Measurements from ENCODE around the gene AKT3. TPM values are rescaled to one million over a fixed set of nuclear protein-coding genes. Genes with fewer than 3 reads are reported as not detected.

AKT3 gene
- total and polyA plus RNA-seq, 2 experiments from 2014 or later: 4.5 to 18.5 TPM

DNA sequence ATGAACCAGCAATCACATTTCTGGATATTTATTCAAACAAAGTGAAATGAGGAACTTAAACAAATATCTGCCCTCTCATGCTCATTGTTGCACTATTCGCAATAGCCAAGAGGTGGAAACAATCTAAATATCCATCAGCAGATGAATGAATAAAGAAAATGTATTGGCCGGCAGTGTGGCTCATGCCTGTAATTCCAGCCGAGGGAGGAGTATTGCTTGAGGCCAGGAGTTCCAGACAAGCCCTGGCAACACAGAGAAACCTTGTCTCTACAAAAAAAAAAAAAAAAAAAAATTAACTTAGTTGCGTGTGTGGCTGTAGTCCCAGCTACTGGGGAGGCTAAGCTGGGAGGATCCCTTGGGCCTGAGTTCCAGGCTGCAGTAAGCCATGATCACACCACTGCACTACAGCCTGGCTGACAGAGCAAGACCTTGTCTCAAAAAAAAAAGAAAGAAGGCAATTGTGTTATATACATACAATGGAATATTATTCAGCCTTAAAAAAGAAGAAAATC, 191.4 kb downstream of the AKT3 start:
- Histone ChIP-seq H3K79me2 (replicated peaks; ENCODE audit: insufficient read depth) (no peaks in the 10 kb centered on the region), H3F3A (replicated peaks; ENCODE audit: low read depth) (no peaks in the 10 kb centered on the region), H3K36me3 (ENCODE audit: insufficient read depth) (no peaks in the 10 kb centered on the region), H2AFZ (no peak overlapping the region), H3K27me3 (ENCODE audit: insufficient read depth) (no peaks in the 10 kb centered on the region), H3K27ac (ENCODE audit: low read depth) (no peak overlapping the region), H4K20me1 (replicated peaks; ENCODE audit: insufficient read depth) (no peaks in the 10 kb centered on the region), H3K9me2 (ENCODE audit: insufficient read depth) (no peaks in the 10 kb centered on the region), H3K4me3 (no peak overlapping the region), H3K4me1 (ENCODE audit: insufficient read depth) (no peaks in the 10 kb centered on the region), H3K4me2 (no peak overlapping the region)
- H3K9me3 Mint-ChIP-seq: no peaks in the 10 kb centered on the region
- DNase-seq (ENCODE audit: low spot score) (no peak), ATAC-seq (no peak)
- no peak overlapping the region for H3K27ac Mint-ChIP-seq
- no peak overlapping the region for H3K4me3 Mint-ChIP-seq
- H3K36me3 Mint-ChIP-seq (ENCODE audit: low read depth): peaks cover 11% of the 10 kb centered on the region; the same call in 2 of the 3 replicates
- H3K27me3 Mint-ChIP-seq (ENCODE audit: insufficient read depth, low read depth, poor library complexity): no peaks in the 10 kb centered on the region
- H3K4me1 Mint-ChIP-seq: no peaks in the 10 kb centered on the region
- TF ChIP-seq POLR2AphosphoS5 (IDR thresholded peaks at IDR 0.05; ENCODE audit: low read depth): no peak
- TF ChIP-seq, protein P1, sequence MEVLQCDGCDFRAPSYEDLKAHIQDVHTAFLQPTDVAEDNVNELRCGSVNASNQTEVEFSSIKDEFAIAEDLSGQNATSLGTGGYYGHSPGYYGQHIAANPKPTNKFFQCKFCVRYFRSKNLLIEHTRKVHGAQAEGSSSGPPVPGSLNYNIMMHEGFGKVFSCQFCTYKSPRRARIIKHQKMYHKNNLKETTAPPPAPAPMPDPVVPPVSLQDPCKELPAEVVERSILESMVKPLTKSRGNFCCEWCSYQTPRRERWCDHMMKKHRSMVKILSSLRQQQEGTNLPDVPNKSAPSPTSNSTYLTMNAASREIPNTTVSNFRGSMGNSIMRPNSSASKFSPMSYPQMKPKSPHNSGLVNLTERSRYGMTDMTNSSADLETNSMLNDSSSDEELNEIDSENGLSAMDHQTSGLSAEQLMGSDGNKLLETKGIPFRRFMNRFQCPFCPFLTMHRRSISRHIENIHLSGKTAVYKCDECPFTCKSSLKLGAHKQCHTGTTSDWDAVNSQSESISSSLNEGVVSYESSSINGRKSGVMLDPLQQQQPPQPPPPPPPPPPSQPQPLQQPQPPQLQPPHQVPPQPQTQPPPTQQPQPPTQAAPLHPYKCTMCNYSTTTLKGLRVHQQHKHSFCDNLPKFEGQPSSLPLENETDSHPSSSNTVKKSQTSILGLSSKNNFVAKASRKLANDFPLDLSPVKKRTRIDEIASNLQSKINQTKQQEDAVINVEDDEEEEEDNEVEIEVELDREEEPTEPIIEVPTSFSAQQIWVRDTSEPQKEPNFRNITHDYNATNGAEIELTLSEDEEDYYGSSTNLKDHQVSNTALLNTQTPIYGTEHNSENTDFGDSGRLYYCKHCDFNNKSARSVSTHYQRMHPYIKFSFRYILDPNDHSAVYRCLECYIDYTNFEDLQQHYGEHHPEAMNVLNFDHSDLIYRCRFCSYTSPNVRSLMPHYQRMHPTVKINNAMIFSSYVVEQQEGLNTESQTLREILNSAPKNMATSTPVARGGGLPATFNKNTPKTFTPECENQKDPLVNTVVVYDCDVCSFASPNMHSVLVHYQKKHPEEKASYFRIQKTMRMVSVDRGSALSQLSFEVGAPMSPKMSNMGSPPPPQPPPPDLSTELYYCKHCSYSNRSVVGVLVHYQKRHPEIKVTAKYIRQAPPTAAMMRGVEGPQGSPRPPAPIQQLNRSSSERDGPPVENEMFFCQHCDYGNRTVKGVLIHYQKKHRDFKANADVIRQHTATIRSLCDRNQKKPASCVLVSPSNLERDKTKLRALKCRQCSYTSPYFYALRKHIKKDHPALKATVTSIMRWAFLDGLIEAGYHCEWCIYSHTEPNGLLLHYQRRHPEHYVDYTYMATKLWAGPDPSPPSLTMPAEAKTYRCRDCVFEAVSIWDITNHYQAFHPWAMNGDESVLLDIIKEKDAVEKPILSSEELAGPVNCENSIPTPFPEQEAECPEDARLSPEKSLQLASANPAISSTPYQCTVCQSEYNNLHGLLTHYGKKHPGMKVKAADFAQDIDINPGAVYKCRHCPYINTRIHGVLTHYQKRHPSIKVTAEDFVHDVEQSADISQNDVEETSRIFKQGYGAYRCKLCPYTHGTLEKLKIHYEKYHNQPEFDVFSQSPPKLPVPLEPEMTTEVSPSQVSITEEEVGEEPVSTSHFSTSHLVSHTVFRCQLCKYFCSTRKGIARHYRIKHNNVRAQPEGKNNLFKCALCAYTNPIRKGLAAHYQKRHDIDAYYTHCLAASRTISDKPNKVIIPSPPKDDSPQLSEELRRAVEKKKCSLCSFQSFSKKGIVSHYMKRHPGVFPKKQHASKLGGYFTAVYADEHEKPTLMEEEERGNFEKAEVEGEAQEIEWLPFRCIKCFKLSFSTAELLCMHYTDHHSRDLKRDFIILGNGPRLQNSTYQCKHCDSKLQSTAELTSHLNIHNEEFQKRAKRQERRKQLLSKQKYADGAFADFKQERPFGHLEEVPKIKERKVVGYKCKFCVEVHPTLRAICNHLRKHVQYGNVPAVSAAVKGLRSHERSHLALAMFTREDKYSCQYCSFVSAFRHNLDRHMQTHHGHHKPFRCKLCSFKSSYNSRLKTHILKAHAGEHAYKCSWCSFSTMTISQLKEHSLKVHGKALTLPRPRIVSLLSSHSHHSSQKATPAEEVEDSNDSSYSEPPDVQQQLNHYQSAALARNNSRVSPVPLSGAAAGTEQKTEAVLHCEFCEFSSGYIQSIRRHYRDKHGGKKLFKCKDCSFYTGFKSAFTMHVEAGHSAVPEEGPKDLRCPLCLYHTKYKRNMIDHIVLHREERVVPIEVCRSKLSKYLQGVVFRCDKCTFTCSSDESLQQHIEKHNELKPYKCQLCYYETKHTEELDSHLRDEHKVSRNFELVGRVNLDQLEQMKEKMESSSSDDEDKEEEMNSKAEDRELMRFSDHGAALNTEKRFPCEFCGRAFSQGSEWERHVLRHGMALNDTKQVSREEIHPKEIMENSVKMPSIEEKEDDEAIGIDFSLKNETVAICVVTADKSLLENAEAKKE (CRISPR knock-in tag; IDR thresholded peaks at IDR 0.05): no peak
- no peak for TF ChIP-seq ZNF114 (CRISPR knock-in tag; IDR thresholded peaks at IDR 0.05)
- TF ChIP-seq STAT1 (IDR thresholded peaks at IDR 0.05; ENCODE audit: unreplicated experiment): no peak
- TF ChIP-seq, protein P2, sequence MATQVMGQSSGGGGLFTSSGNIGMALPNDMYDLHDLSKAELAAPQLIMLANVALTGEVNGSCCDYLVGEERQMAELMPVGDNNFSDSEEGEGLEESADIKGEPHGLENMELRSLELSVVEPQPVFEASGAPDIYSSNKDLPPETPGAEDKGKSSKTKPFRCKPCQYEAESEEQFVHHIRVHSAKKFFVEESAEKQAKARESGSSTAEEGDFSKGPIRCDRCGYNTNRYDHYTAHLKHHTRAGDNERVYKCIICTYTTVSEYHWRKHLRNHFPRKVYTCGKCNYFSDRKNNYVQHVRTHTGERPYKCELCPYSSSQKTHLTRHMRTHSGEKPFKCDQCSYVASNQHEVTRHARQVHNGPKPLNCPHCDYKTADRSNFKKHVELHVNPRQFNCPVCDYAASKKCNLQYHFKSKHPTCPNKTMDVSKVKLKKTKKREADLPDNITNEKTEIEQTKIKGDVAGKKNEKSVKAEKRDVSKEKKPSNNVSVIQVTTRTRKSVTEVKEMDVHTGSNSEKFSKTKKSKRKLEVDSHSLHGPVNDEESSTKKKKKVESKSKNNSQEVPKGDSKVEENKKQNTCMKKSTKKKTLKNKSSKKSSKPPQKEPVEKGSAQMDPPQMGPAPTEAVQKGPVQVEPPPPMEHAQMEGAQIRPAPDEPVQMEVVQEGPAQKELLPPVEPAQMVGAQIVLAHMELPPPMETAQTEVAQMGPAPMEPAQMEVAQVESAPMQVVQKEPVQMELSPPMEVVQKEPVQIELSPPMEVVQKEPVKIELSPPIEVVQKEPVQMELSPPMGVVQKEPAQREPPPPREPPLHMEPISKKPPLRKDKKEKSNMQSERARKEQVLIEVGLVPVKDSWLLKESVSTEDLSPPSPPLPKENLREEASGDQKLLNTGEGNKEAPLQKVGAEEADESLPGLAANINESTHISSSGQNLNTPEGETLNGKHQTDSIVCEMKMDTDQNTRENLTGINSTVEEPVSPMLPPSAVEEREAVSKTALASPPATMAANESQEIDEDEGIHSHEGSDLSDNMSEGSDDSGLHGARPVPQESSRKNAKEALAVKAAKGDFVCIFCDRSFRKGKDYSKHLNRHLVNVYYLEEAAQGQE (IDR thresholded peaks at IDR 0.05; ENCODE audit: unreplicated experiment): no peak
- TF ChIP-seq, protein P3, sequence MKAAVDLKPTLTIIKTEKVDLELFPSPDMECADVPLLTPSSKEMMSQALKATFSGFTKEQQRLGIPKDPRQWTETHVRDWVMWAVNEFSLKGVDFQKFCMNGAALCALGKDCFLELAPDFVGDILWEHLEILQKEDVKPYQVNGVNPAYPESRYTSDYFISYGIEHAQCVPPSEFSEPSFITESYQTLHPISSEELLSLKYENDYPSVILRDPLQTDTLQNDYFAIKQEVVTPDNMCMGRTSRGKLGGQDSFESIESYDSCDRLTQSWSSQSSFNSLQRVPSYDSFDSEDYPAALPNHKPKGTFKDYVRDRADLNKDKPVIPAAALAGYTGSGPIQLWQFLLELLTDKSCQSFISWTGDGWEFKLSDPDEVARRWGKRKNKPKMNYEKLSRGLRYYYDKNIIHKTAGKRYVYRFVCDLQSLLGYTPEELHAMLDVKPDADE (IDR thresholded peaks at IDR 0.05): no peak
- TF ChIP-seq EZH2phosphoT487 (IDR thresholded peaks at IDR 0.05; ENCODE audit: unreplicated experiment): no peak
- no peak for TF ChIP-seq EZH2 (IDR thresholded peaks at IDR 0.05; ENCODE audit: low read depth, unreplicated experiment)
- TF ChIP-seq, protein P4, sequence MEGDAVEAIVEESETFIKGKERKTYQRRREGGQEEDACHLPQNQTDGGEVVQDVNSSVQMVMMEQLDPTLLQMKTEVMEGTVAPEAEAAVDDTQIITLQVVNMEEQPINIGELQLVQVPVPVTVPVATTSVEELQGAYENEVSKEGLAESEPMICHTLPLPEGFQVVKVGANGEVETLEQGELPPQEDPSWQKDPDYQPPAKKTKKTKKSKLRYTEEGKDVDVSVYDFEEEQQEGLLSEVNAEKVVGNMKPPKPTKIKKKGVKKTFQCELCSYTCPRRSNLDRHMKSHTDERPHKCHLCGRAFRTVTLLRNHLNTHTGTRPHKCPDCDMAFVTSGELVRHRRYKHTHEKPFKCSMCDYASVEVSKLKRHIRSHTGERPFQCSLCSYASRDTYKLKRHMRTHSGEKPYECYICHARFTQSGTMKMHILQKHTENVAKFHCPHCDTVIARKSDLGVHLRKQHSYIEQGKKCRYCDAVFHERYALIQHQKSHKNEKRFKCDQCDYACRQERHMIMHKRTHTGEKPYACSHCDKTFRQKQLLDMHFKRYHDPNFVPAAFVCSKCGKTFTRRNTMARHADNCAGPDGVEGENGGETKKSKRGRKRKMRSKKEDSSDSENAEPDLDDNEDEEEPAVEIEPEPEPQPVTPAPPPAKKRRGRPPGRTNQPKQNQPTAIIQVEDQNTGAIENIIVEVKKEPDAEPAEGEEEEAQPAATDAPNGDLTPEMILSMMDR (conservative IDR thresholded peaks at IDR 0.05; ENCODE audit: low read depth in 2 of 2): no peak
- no peak for TF ChIP-seq NANOG (IDR thresholded peaks at IDR 0.05; ENCODE audit: borderline replicate concordance)
- no peak for TF ChIP-seq JUNB (IDR thresholded peaks at IDR 0.05; ENCODE audit: unreplicated experiment)
- TF ChIP-seq ZNF331 (CRISPR knock-in tag; IDR thresholded peaks at IDR 0.05; ENCODE audit: low read depth): no peak

Data from GM23338 (cell line).